CD4-positive, alpha-beta memory T cell (primary cell): Measurements from ENCODE around the gene OR6J1. TPM values are rescaled to one million over a fixed set of nuclear protein-coding genes. Genes with fewer than 3 reads are reported as not detected.
"Not testable (repeated sequence)": the region's sequence is repeated elsewhere in the genome, so short reads cannot be mapped to it uniquely, and the experiment has no call there.

ENCODE experiments used
- CTCF ChIA-PET: fragments of 350-600 bp; sonication (Branson Sonifier 250); formaldehyde crosslinking; loops from one replicate; lab custom pipeline; 2021; ENCODE audit warnings: inconsistent platforms; ENCODE audit not compliant: partially characterized antibody; lab: Charles Lee
- POLR2A ChIA-PET: fragments of 350-600 bp; sonication (Branson Sonifier 250); formaldehyde crosslinking; loops from one replicate; lab custom pipeline; 2021; ENCODE audit not compliant: partially characterized antibody; lab: Charles Lee
- DNase-seq, 5 donors: peaks; one replicate each; pipeline versions ENCODE4 v3.0.0 to v3.0.0-alpha.2; 2020 to 2022; ENCODE audit warnings: mixed read lengths in 1 of 5
- H3K27ac ChIP-seq: one replicate; pipeline ENCODE4 v1.7.0; 2013; ENCODE audit warnings: low read depth, low read length
- H3K27me3 ChIP-seq: 2 replicates; pipeline ENCODE4 v1.7.0; 2013; ENCODE audit warnings: mild to moderate bottlenecking, low read length, moderate library complexity; ENCODE audit not compliant: insufficient read depth
- H3K36me3 ChIP-seq: 2 replicates; pipeline ENCODE4 v1.7.0; 2013; ENCODE audit warnings: mild to moderate bottlenecking, low read length, moderate library complexity; ENCODE audit not compliant: insufficient read depth
- H3K4me1 ChIP-seq: 2 replicates; pipeline ENCODE4 v1.7.0; 2013; ENCODE audit warnings: mild to moderate bottlenecking, low read length, moderate library complexity; ENCODE audit not compliant: insufficient read depth
- H3K4me3 ChIP-seq, 2 donors: one replicate each; pipeline ENCODE4 v1.7.0; 2013; ENCODE audit warnings: low read length in 2 of 2, mild to moderate bottlenecking in 1 of 2
- H3K9me3 ChIP-seq, 2 donors: one replicate each; pipeline ENCODE4 v1.7.0; 2013; ENCODE audit warnings: low read length in 2 of 2, control low read depth in 1 of 2; ENCODE audit not compliant: control insufficient read depth in 1 of 2
- H3K27ac Mint-ChIP-seq, 7 donors: one replicate each; pipeline ENCODE4 v1.8.0; 2020 to 2021; ENCODE audit warnings: mixed read lengths in 7 of 7, mild to moderate bottlenecking in 6 of 7, inconsistent platforms in 3 of 7, moderate library complexity in 3 of 7
- H3K27me3 Mint-ChIP-seq, 2 donors: one replicate each; pipeline ENCODE4 v1.8.0; 2020 to 2021; ENCODE audit warnings: mixed read lengths in 2 of 2
- H3K36me3 Mint-ChIP-seq, 2 donors: one replicate each; pipeline ENCODE4 v1.8.0; 2020 to 2021; ENCODE audit warnings: mixed read lengths in 2 of 2, inconsistent platforms in 1 of 2, mild to moderate bottlenecking in 1 of 2
- H3K4me1 Mint-ChIP-seq, 4 donors: one replicate each; pipeline ENCODE4 v1.8.0; 2020 to 2021; ENCODE audit warnings: mixed read lengths in 4 of 4, mild to moderate bottlenecking in 1 of 4
- H3K4me3 Mint-ChIP-seq, 8 donors: one replicate each; pipeline ENCODE4 v1.8.0; 2020 to 2021; ENCODE audit warnings: mixed read lengths in 8 of 8, mild to moderate bottlenecking in 7 of 8, moderate library complexity in 6 of 8, inconsistent platforms in 3 of 8
- H3K9me3 Mint-ChIP-seq, 8 donors: one replicate each; pipeline ENCODE4 v1.8.0; 2020 to 2021; ENCODE audit warnings: mixed read lengths in 8 of 8, mild to moderate bottlenecking in 5 of 8, inconsistent platforms in 3 of 8, moderate library complexity in 1 of 8
- intact Hi-C: fragments of 100-400 bp; cut with micrococcal nuclease; formaldehyde crosslinking; loops from one replicate; pipeline ENCODE4 v1.15.1; 2023
- polyA plus RNA-seq, 2 donors: library from polyadenylated mRNA; unstranded; fragments of 300-500 nt; fragmentation: Illumina TruSeq; gene quantifications; one replicate each; pipeline ENCODE4 v1.2.3, GENCODE V29; 2021
- total RNA-seq, 2 experiments: library from RNA; stranded (reverse); gene quantifications; one replicate each; pipeline ENCODE4 v1.2.3, GENCODE V29; 2021

Gene OR6J1
- total and polyA plus RNA-seq, 4 experiments from 2014 or later: not detected

GRCh38 chr14:22683428-22683827 is 39.3 kb upstream of the OR6J1 start:
- Mint-ChIP-seq H3K9me3 (peaks cover 2 to 14% (median 8%) of the 10 kb centered on the region in 8 donors), H3K27me3 (peaks cover 43 to 51% of the 10 kb centered on the region in 2 donors)
- H3K4me3 Mint-ChIP-seq, H3K27ac Mint-ChIP-seq, H3K27me3 ChIP-seq, intact Hi-C loops, DNase-seq, H3K4me3 ChIP-seq, CTCF ChIA-PET, H3K9me3 ChIP-seq, H3K36me3 ChIP-seq, POLR2A ChIA-PET, H3K27ac ChIP-seq, H3K4me1 Mint-ChIP-seq, H3K4me1 ChIP-seq, H3K36me3 Mint-ChIP-seq: not testable (repeated sequence)

DNA sequence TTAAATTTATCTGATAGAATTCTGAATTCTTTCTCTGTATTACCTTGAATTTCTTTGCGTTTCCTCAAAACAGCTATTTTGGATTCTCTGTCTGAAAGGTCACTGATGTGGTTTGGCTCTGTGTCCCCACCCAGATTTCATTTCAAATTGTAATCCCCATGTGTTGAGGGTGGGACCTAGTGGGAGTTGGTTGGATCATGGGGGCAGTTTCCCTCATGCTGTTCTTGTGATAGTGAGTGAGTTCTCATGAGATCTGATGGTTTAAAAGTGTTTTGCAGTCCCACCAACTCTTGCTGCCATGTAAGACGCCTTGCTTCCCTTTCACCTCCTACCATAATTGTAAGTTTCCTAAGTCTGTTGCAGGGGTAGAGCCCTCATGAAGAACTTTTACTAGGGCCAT is 34.1 kb upstream of the OR6J1 start:
- DNase-seq: no peak
- Mint-ChIP-seq H3K27me3 (peaks cover 28 to 36% of the 10 kb centered on the region in 2 donors), H3K4me1 (no peaks in the 10 kb centered on the region), H3K9me3 (peaks cover 0 to 9% (median 0%) of the 10 kb centered on the region in 8 donors), H3K36me3 (no peaks in the 10 kb centered on the region), H3K27ac (no peak overlapping the region), H3K4me3 (no peak overlapping the region)
- peaks cover 7% of the 10 kb centered on the region for H3K27me3 ChIP-seq
- ChIA-PET POLR2A (interaction anchor here (0.6 kb wide), 1 partner anchor 35 kb away, joined by 5 read pairs; no protein-coding TSS in a partner anchor), CTCF (interaction anchor here (1.2 kb wide), 1 partner anchor 954 kb away, joined by 3 read pairs; no protein-coding TSS in a partner anchor)
- H3K36me3 ChIP-seq: no peaks in the 10 kb centered on the region
- H3K4me1 ChIP-seq: no peaks in the 10 kb centered on the region
- no peak overlapping the region for H3K4me3 ChIP-seq
- no peaks in the 10 kb centered on the region for H3K9me3 ChIP-seq
- H3K27ac ChIP-seq: no peak overlapping the region
- intact Hi-C loops: no loop called here

- H3K27ac ChIP-seq, H3K4me1 Mint-ChIP-seq, DNase-seq, H3K36me3 ChIP-seq, H3K4me1 ChIP-seq, H3K36me3 Mint-ChIP-seq, H3K27ac Mint-ChIP-seq, H3K4me3 ChIP-seq, intact Hi-C loops, H3K27me3 ChIP-seq, H3K9me3 ChIP-seq, H3K9me3 Mint-ChIP-seq, H3K4me3 Mint-ChIP-seq: not testable (repeated sequence)
- POLR2A ChIA-PET: interaction anchor here (0.6 kb wide), 1 partner anchor 36 kb away, joined by 5 read pairs; no protein-coding TSS in a partner anchor
- CTCF ChIA-PET: interaction anchor here (1.2 kb wide), 1 partner anchor 955 kb away, joined by 3 read pairs; no protein-coding TSS in a partner anchor
- peaks cover 21 to 29% of the 10 kb centered on the region in 2 donors for H3K27me3 Mint-ChIP-seq
Observed at GRCh38 chr14:22677551-22677950, 33.4 kb upstream of the OR6J1 start.

- no peak for DNase-seq
- Mint-ChIP-seq H3K27me3 (peaks cover 0 to 5% of the 10 kb centered on the region in 2 donors), H3K36me3 (no peaks in the 10 kb centered on the region), H3K4me3 (no peak overlapping the region), H3K9me3 (peaks cover 0 to 6% (median 0%) of the 10 kb centered on the region in 8 donors), H3K4me1 (no peaks in the 10 kb centered on the region), H3K27ac (no peak overlapping the region)
- H3K9me3 ChIP-seq: no peaks in the 10 kb centered on the region
- no peaks in the 10 kb centered on the region for H3K36me3 ChIP-seq
- intact Hi-C loops: no loop called here
- H3K27me3 ChIP-seq: no peaks in the 10 kb centered on the region
- no peak overlapping the region for H3K4me3 ChIP-seq
- no peak overlapping the region for H3K27ac ChIP-seq
- ChIA-PET CTCF (no interaction called here), POLR2A (no interaction called here)
- no peaks in the 10 kb centered on the region for H3K4me1 ChIP-seq
Observed at GRCh38 chr14:22671622-22672021, 27.5 kb upstream of the OR6J1 start.

DNA sequence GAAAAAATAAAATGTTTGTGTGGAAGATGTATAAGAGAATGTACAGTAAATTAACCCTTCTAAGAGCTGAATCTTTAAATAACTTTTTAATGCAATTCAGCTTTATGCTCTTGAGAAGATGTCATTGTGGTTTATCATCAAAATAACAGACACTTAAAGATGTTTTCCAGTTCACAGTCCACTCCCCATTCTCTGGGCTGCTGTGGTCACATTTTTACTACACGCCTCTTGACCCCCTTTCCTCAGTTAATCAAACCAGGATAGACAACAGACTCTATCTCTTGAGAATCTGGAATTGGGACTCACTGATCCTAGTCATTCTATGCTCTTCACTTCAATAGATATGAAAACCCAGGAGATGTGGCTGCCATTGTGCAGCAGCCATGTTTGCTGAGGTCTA is 24.7 kb upstream of the OR6J1 start:
- Mint-ChIP-seq H3K4me1 (no peaks in the 10 kb centered on the region), H3K27ac (no peak overlapping the region), H3K4me3 (no peak overlapping the region), H3K9me3 (peaks cover 0 to 6% (median 0%) of the 10 kb centered on the region in 8 donors), H3K36me3 (no peaks in the 10 kb centered on the region), H3K27me3 (no peaks in the 10 kb centered on the region)
- Histone ChIP-seq H3K27ac (no peak overlapping the region), H3K27me3 (no peaks in the 10 kb centered on the region), H3K36me3 (no peaks in the 10 kb centered on the region), H3K4me1 (no peaks in the 10 kb centered on the region), H3K9me3 (no peaks in the 10 kb centered on the region), H3K4me3 (no peak overlapping the region)
- intact Hi-C loops: no loop called here
- ChIA-PET CTCF (no interaction called here), POLR2A (no interaction called here)
- DNase-seq: no peak

GRCh38 chr14:22668417-22668816 is 24.3 kb upstream of the OR6J1 start:
- DNase-seq: no peak
- Mint-ChIP-seq H3K4me3 (no peak overlapping the region), H3K36me3 (no peaks in the 10 kb centered on the region), H3K9me3 (peaks cover 0 to 6% (median 0%) of the 10 kb centered on the region in 8 donors), H3K27ac (no peak overlapping the region), H3K27me3 (no peaks in the 10 kb centered on the region), H3K4me1 (no peaks in the 10 kb centered on the region)
- intact Hi-C loops: no loop called here
- no peak overlapping the region for H3K27ac ChIP-seq
- no peaks in the 10 kb centered on the region for H3K9me3 ChIP-seq
- ChIA-PET POLR2A (no interaction called here), CTCF (no interaction called here)
- H3K4me3 ChIP-seq: no peak overlapping the region
- H3K36me3 ChIP-seq: no peaks in the 10 kb centered on the region
- H3K27me3 ChIP-seq: no peaks in the 10 kb centered on the region
- H3K4me1 ChIP-seq: no peaks in the 10 kb centered on the region

- Histone ChIP-seq H3K27me3 (no peaks in the 10 kb centered on the region), H3K36me3 (no peaks in the 10 kb centered on the region), H3K9me3 (no peaks in the 10 kb centered on the region), H3K27ac (no peak overlapping the region), H3K4me3 (no peak overlapping the region), H3K4me1 (no peaks in the 10 kb centered on the region)
- no peak overlapping the region for H3K4me3 Mint-ChIP-seq
- H3K27ac Mint-ChIP-seq: no peak overlapping the region
- DNase-seq: no peak
- no peaks in the 10 kb centered on the region for H3K27me3 Mint-ChIP-seq
- H3K36me3 Mint-ChIP-seq: no peaks in the 10 kb centered on the region
- intact Hi-C loops: no loop called here
- H3K9me3 Mint-ChIP-seq: peaks cover 0 to 5% (median 0%) of the 10 kb centered on the region in 8 donors
- no peaks in the 10 kb centered on the region for H3K4me1 Mint-ChIP-seq
- POLR2A ChIA-PET: no interaction called here
- CTCF ChIA-PET: no interaction called here
Observed at GRCh38 chr14:22667881-22668280, 23.7 kb upstream of the OR6J1 start.
